K562 (cell line): ENCODE measurements around the gene FN3K. TPM values are rescaled to one million over a fixed set of nuclear protein-coding genes. Genes with fewer than 3 reads are reported as not detected.

Source experiments
- CBFA2T3 ChIP-seq: fragments of 450-650 bp; IDR thresholded peaks from 2 replicates; pipeline ENCODE4 v1.6.1; 2017
- CCNT2 ChIP-seq: IDR thresholded peaks from 2 replicates; pipeline ENCODE4 v1.6.1; 2011; ENCODE audit warnings: borderline replicate concordance, low read depth, mild to moderate bottlenecking, moderate library complexity, mixed read lengths, low read length; ENCODE audit not compliant: insufficient read length; ENCODE audit errors: extremely low read depth
- CTBP1 ChIP-seq: fragments of 450-650 bp; IDR thresholded peaks from 2 replicates; pipeline ENCODE4 v1.6.1; 2016; ENCODE audit warnings: borderline replicate concordance
- DDX20 ChIP-seq: fragments of 450-650 bp; IDR thresholded peaks from 2 replicates; pipeline ENCODE4 v1.6.1; 2016; ENCODE audit warnings: missing genetic modification characterization, low read depth, mild to moderate bottlenecking, missing compliant biosample characterization, moderate library complexity
- FOSL1 ChIP-seq: fragments of 200-800 bp; sonication (Bioruptor generic); conservative IDR thresholded peaks from 2 replicates; pipeline ENCODE4 v1.6.1; 2016; ENCODE audit warnings: missing genetic modification characterization, missing compliant biosample characterization
- FOXA3 ChIP-seq, 2 experiments: fragments of 450-650 bp in 1 of 2; sonication (generic) in 1 of 2; formaldehyde crosslinking; IDR thresholded peaks in 1 of 2; conservative IDR thresholded peaks in 1 of 2; 2 replicates each; pipeline versions ENCODE4 v1.4.0 to v1.8.0; 2020 to 2022; ENCODE audit warnings: mild to moderate bottlenecking in 2 of 2, missing genetic modification reagents in 1 of 2
- GABPB2 ChIP-seq: fragments of 250-450 bp; sonication (Bioruptor Pico); conservative IDR thresholded peaks from 2 replicates; pipeline ENCODE4 v1.5.1; 2021; ENCODE audit warnings: mild to moderate bottlenecking
- GATA2 ChIP-seq: sonication (generic); formaldehyde crosslinking; IDR thresholded peaks from 2 replicates; pipeline ENCODE4 v1.4.0; 2020; ENCODE audit warnings: mild to moderate bottlenecking, missing genetic modification reagents
- MAZ ChIP-seq, 2 experiments: fragments of 450-650 bp in 1 of 2; sonication (generic) in 1 of 2; formaldehyde crosslinking; IDR thresholded peaks in 1 of 2; conservative IDR thresholded peaks in 1 of 2; 2 replicates each; pipeline versions ENCODE4 v1.4.0 to v1.5.0; 2020; ENCODE audit warnings: mild to moderate bottlenecking in 1 of 2, missing genetic modification reagents in 1 of 2
- MED1 ChIP-seq: sonication (generic); formaldehyde crosslinking; IDR thresholded peaks from 2 replicates; pipeline ENCODE4 v1.8.1; 2023; ENCODE audit warnings: missing genetic modification reagents, borderline replicate concordance
- NCOA4 ChIP-seq: fragments of 450-650 bp; IDR thresholded peaks from 2 replicates; pipeline ENCODE4 v1.6.1; 2018; ENCODE audit warnings: mild to moderate bottlenecking; ENCODE audit not compliant: partially characterized antibody
- NCOA6 ChIP-seq: fragments of 450-650 bp; IDR thresholded peaks from 2 replicates; pipeline ENCODE4 v1.6.1; 2017; ENCODE audit warnings: mild to moderate bottlenecking
- PML ChIP-seq: IDR thresholded peaks from 2 replicates; pipeline ENCODE4 v1.6.1; 2012; ENCODE audit warnings: low read length, inconsistent platforms
- RAD51 ChIP-seq: fragments of 450-650 bp; IDR thresholded peaks from 2 replicates; pipeline ENCODE4 v1.7.1; 2016; ENCODE audit warnings: low read depth, mild to moderate bottlenecking, borderline replicate concordance
- RBM25 ChIP-seq: fragments of 200-400 bp; formaldehyde crosslinking; IDR thresholded peaks from 2 replicates; pipeline ENCODE4 v1.6.1; 2018; ENCODE audit warnings: low read length, low read depth, moderate library complexity; ENCODE audit not compliant: severe bottlenecking
- RNF2 ChIP-seq: sonication (generic); IDR thresholded peaks from 2 replicates; pipeline ENCODE4 v1.6.1; 2016
- SIRT6 ChIP-seq: IDR thresholded peaks from one replicate; pipeline ENCODE4 v1.6.1; 2012; ENCODE audit warnings: low read depth, mild to moderate bottlenecking, control low read depth, inconsistent platforms, low read length, moderate library complexity
- SRSF9 ChIP-seq: fragments of 200-400 bp; formaldehyde crosslinking; IDR thresholded peaks from 2 replicates; pipeline ENCODE4 v1.6.1; 2017; ENCODE audit warnings: low read depth, low read length, borderline replicate concordance
- STAT5A ChIP-seq: IDR thresholded peaks from 2 replicates; pipeline ENCODE4 v1.6.1; 2012; ENCODE audit warnings: low read length, inconsistent platforms, borderline replicate concordance
- TAF1 ChIP-seq: IDR thresholded peaks from 2 replicates; pipeline ENCODE4 v1.6.1; 2011; ENCODE audit warnings: mild to moderate bottlenecking, low read length, moderate library complexity; ENCODE audit not compliant: insufficient read depth, control insufficient read depth, severe bottlenecking; ENCODE audit errors: extremely low read depth
- ZNF140 ChIP-seq: fragments of 250-450 bp; sonication (Bioruptor Pico); IDR thresholded peaks from 2 replicates; pipeline ENCODE4 v1.8.0; 2021; ENCODE audit warnings: moderate library complexity, mild to moderate bottlenecking, inconsistent platforms
- ZNF583 ChIP-seq: fragments of 250-450 bp; sonication (Bioruptor Pico); IDR thresholded peaks from 2 replicates; pipeline ENCODE4 v1.4.0; 2020
- ZNF766 ChIP-seq: fragments of 200-800 bp; sonication (Bioruptor generic); conservative IDR thresholded peaks from 2 replicates; pipeline ENCODE4 v1.6.1; 2016; ENCODE audit warnings: missing genetic modification characterization, missing compliant biosample characterization
- polyA plus RNA-seq, 8 experiments: library from polyadenylated mRNA; depleted of rRNA in 4 of 8; stranded (reverse) in 5 of 8; unstranded in 3 of 8; fragments of >200 nt; fragmentation: Nextera tagmentation in 2 of 8; fragmentation: Illumina TruSeq in 1 of 8; extraction: Ambion mirVana in 2 of 8; extraction: Trizol in 1 of 8; gene quantifications; 2 replicates each; pipeline versions ENCODE4 v1.2.1 to v1.2.3, GENCODE V29; 2011 to 2014; ENCODE audit warnings: inconsistent platforms in 1 of 8, missing spikeins in 1 of 8
- total RNA-seq, 7 experiments: library from RNA; depleted of rRNA in 6 of 7; stranded (reverse); fragments of >200 nt in 6 of 7; fragmentation: Illumina TruSeq in 2 of 7; extraction: Trizol in 2 of 7; gene quantifications; 2 replicates each; pipeline versions ENCODE4 v1.2.1 to v1.2.3, GENCODE V29; 2011 to 2021; ENCODE audit warnings: low replicate concordance in 1 of 7
- TF ChIP-seq, protein P1 (sequence below): sonication (generic); formaldehyde crosslinking; IDR thresholded peaks from 2 replicates; pipeline ENCODE4 v1.9.0; 2022; ENCODE audit warnings: mild to moderate bottlenecking, missing genetic modification reagents
- TF ChIP-seq, protein P2 (sequence below): fragments of 450-650 bp; IDR thresholded peaks from one replicate; pipeline ENCODE4 v1.6.1; 2018; ENCODE audit warnings: mild to moderate bottlenecking, moderate library complexity; ENCODE audit not compliant: partially characterized antibody
- TF ChIP-seq, protein P3 (sequence below): fragments of 450-650 bp; IDR thresholded peaks from 2 replicates; pipeline ENCODE4 v1.6.1; 2016; ENCODE audit warnings: missing biosample characterization, missing genetic modification characterization

The FN3K gene
- total and polyA plus RNA-seq, 9 of the 15 experiments (the other 6 are each of a cell fraction or from before 2014, with no cell fraction given): 0.08 to 22.7 (median 3.8) TPM

DNA sequence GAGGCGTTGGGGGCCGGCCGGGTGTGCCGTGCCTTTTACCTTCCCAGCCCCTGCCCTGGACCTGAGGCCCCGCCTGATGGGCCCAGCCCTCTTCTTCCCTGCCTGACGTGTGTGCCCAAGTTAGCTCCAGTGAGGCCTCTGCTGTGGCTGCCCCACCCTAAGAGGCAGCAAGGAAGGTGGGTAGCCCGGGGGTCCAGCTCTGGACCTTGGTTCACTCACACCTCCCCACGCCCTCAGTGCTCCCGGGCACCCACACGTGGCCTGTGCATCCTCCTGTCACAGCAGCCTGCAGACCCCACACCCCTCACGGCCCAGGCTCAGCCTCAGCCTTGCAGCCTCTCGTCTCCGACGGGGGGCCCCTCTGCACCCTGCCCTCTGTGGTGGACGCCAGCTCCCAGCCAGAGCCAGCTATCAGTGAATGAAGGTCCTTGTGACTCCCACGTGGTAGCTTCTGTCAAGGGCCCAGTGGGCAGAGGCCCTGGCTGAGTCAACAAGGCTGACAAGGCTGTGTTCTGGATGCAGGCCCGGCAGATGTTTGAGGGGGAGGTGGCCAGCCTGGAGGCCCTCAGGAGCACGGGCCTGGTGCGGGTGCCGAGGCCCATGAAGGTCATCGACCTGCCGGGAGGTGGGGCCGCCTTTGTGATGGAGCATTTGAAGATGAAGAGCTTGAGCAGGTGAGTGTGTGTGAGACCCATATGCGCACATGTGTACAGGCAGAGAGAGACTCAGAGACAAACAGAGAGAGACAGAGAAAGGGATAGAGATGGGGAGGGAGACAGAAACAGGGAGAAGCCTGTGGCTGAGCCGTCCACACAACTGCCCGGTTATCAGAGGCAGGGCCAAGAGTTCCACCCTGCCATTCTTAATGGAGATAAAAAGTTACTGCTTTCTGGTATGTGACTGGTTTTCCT, 2.8 kb downstream of the FN3K start (continued):
- TF ChIP-seq RBM25 (no peak), GABPB2 (CRISPR knock-in tag) (no peak), ZNF766 (CRISPR knock-in tag) (no peak), MED1 (CRISPR knock-in tag) (no peak), DDX20 (no peak), NCOA6 (no peak), CCNT2 (no peak), PML (0 out of 2 replicates have a peak, but pooled peaks have one; percentile 19), NCOA4 (no peak), FOSL1 (peak; percentile 59), TAF1 (no peak), ZNF583 (no peak), STAT5A (peak; percentile 11; the same call in 1 of the 2 replicates), GATA2 (CRISPR knock-in tag) (peak; percentile 33; the same call in 1 of the 2 replicates), SRSF9 (no peak), CBFA2T3 (peak; percentile 82), ZNF140 (CRISPR knock-in tag) (no peak), SIRT6 (no peak), FOXA3 (CRISPR knock-in tag; conservative IDR thresholded peaks at IDR 0.05 in 1 of 2, IDR thresholded peaks at IDR 0.05 in 1 of 2) (peak; percentile 74 to 100), CTBP1 (no peak), MAZ (CRISPR knock-in tag; conservative IDR thresholded peaks at IDR 0.05 in 1 of 2, IDR thresholded peaks at IDR 0.05 in 1 of 2) (peak; percentile 38 to 59; a peak in 3 of 4 replicates), RAD51 (no peak), RNF2 (0 out of 2 replicates have a peak, but pooled peaks have one; percentile 30)
- TF ChIP-seq, protein P1, sequence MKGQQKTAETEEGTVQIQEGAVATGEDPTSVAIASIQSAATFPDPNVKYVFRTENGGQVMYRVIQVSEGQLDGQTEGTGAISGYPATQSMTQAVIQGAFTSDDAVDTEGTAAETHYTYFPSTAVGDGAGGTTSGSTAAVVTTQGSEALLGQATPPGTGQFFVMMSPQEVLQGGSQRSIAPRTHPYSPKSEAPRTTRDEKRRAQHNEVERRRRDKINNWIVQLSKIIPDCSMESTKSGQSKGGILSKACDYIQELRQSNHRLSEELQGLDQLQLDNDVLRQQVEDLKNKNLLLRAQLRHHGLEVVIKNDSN: peak; percentile 87
- TF ChIP-seq, protein P2, sequence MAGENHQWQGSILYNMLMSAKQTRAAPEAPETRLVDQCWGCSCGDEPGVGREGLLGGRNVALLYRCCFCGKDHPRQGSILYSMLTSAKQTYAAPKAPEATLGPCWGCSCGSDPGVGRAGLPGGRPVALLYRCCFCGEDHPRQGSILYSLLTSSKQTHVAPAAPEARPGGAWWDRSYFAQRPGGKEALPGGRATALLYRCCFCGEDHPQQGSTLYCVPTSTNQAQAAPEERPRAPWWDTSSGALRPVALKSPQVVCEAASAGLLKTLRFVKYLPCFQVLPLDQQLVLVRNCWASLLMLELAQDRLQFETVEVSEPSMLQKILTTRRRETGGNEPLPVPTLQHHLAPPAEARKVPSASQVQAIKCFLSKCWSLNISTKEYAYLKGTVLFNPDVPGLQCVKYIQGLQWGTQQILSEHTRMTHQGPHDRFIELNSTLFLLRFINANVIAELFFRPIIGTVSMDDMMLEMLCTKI: no peak
- TF ChIP-seq, protein P3, sequence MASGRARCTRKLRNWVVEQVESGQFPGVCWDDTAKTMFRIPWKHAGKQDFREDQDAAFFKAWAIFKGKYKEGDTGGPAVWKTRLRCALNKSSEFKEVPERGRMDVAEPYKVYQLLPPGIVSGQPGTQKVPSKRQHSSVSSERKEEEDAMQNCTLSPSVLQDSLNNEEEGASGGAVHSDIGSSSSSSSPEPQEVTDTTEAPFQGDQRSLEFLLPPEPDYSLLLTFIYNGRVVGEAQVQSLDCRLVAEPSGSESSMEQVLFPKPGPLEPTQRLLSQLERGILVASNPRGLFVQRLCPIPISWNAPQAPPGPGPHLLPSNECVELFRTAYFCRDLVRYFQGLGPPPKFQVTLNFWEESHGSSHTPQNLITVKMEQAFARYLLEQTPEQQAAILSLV: no peak
